Ureter (tissue), 1 donor: Measurements from ENCODE around the gene SELENOW. TPM values are rescaled to one million over a fixed set of nuclear protein-coding genes. Genes with fewer than 3 reads are reported as not detected.
A peak's percentile ranks its signal among the peaks of the same experiment; 100 is the strongest.
"Not testable (repeated sequence)": the region's sequence is repeated elsewhere in the genome, so short reads cannot be mapped to it uniquely, and the experiment has no call there.

Experiments used
- DNase-seq: peaks from one replicate; pipeline ENCODE4 v3.0.0-alpha.2; 2020; ENCODE audit warnings: low spot score
- total RNA-seq: library from RNA; stranded (reverse); gene quantifications from one replicate; pipeline ENCODE4 v1.2.4, GENCODE V29; 2023
- donor health status: DM: yes; HTN: yes; CAD: no.

Gene SELENOW
- 404 TPM for total RNA-seq

GRCh38 chr19:47778049-47778953 is at the start of gene SELENOW:
TSS of gene SELENOW (plus strand) at chr19:47778703. CDS start at chr19:47778786, 83 bp downstream.
- DNase-seq, result peak; percentile 86

- peak; percentile 80 for DNase-seq
Observed at GRCh38 chr19:47729468-47729798, 49.1 kb upstream of the SELENOW start.

GRCh38 chr19:47729799-47730520 is 48.5 kb upstream of the SELENOW start:
- peak; percentile 74 for DNase-seq

- DNase-seq, result no peak
Observed at GRCh38 chr19:47730521-47730889, 48.0 kb upstream of the SELENOW start.

GRCh38 chr19:47730910-47731309 is 47.6 kb upstream of the SELENOW start:
- no peak for DNase-seq

GRCh38 chr19:47735131-47735530 is 43.4 kb upstream of the SELENOW start:
- no peak for DNase-seq

- no peak for DNase-seq
Observed at GRCh38 chr19:47740866-47741519, 37.5 kb upstream of the SELENOW start.

- DNase-seq, result no peak
Observed at GRCh38 chr19:47741544-47742140, 36.9 kb upstream of the SELENOW start.

GRCh38 chr19:47742634-47743033 is 35.9 kb upstream of the SELENOW start:
- no peak for DNase-seq

GRCh38 chr19:47745010-47745901 is 33.2 kb upstream of the SELENOW start, which contains the start of gene NOP53:
TSS of gene NOP53 (plus strand) at chr19:47745546. CDS start at chr19:47745560, 14 bp downstream.
- peak; percentile 99 for DNase-seq

- DNase-seq, result not testable (repeated sequence)
Observed at GRCh38 chr19:47746129-47746528, 32.4 kb upstream of the SELENOW start.

- DNase-seq, result no peak
Observed at GRCh38 chr19:47749326-47749725, 29.2 kb upstream of the SELENOW start.

GRCh38 chr19:47750752-47751151 is 27.8 kb upstream of the SELENOW start:
- DNase-seq, result no peak

GRCh38 chr19:47752440-47753211 is 25.9 kb upstream of the SELENOW start:
- DNase-seq, result no peak

- no peak for DNase-seq
Observed at GRCh38 chr19:47754206-47755064, 24.1 kb upstream of the SELENOW start.

GRCh38 chr19:47755065-47755761 is 23.3 kb upstream of the SELENOW start:
- DNase-seq, result no peak

- DNase-seq, result no peak
Observed at GRCh38 chr19:47755762-47756626, 22.5 kb upstream of the SELENOW start.

- DNase-seq, result no peak
Observed at GRCh38 chr19:47756627-47756929, 21.9 kb upstream of the SELENOW start.
